HG03108 (cell line): ENCODE data around the gene AHCYL2.
"Not testable (repeated sequence)": the region's sequence is repeated elsewhere in the genome, so short reads cannot be mapped to it uniquely, and the experiment has no call there.

Source experiments
- ATAC-seq: cut with Tn5 transposase; IDR thresholded peaks from one replicate; pipeline ENCODE4 v1.9.1; 2021; ENCODE audit warnings: moderate library complexity; ENCODE audit not compliant: unreplicated experiment

AHCYL2 gene

DNA sequence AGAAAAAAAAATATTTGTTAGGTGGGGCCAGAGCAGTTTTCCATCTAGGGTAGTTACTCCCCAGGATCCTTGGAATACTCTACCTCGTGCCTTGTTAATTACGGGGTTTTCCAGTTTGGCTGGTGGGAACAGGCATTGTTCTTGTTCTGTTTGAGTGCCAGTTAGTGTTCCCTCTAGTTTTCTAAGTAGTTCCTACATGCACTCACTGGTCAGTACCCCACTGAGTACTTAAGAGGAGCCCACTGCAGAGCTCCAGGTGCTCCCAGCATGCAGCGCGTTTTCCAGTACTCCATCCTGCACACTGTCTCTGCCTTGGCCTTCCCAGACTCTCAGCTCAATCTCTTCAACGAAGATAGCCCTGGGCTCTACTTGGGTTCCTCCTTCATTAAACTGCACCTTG is 58.0 kb downstream of the AHCYL2 start:
- ATAC-seq = no peak

DNA sequence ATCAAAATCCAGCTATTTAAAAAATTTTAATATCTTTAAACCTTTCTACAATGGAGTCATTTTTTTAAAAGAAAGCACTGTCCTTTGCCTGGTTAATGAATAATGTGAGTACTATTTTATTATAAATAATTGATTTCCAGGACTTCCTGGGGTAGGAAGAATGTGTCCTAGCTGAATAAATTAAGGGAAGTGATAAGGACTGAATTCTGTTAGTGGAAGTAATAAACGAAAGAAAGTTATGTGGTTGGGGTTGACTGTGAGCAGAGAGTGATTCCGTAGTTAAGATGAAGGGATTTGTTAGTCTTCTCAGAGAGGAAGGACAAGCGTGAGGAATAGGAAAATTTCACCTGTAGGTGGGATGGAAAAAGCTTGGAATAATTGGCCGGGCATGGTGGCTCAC is 59.1 kb downstream of the AHCYL2 start:
- no peak for ATAC-seq

DNA sequence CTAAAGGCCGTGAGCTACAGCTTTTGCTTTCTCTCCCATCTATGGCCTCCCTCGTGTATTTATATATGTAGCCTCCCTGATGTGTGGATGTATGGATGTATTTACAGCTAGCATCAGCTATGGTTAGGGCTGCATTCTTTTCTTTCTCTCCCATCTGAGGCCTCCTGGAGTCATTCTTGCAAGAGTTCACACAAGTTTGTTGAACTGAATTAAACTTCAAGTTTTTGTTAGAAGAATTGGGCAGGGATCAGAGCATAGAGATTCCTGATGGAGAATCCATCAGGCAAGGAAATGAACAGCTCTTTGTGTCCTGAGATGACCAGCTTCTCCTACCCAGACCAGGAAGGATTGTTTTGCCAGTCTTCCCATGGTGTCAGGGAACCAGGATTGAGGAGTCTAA is 60.3 kb downstream of the AHCYL2 start:
- ATAC-seq = no peak

GRCh38 chr7:129292861-129293260 is 68.0 kb downstream of the AHCYL2 start:
- no peak for ATAC-seq

- no peak for ATAC-seq
Measured at GRCh38 chr7:129295015-129295423, 70.2 kb downstream of the AHCYL2 start.

DNA sequence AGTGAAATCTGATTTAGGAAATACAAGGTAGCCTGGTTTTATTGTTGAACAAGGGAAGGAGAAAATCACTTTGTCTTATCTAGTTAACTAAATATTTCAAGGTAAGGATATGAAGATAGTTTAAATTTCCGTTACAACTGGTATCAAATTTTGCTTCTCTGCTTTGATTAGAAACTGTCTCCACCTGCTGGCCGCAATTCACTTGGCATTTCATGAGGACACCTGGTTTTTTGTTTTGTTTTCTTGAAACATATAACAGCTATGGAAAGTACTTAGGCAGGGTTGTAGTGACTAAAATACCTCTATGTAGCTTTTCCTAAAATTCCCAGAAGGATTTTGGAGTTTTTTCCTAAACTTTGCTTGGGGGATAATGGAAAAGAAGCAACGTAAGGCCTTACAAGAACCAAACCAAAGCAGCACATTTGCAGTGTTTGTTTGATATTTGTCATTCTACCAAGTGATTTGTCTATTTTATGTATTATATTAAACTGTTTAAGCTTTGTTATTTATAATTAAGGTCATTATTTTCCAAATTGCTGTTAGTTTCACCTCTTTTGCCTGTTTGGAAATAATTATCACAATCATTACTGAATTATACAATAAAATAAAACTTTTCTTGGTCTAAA is 73.6 kb downstream of the AHCYL2 start:
- no peak for ATAC-seq

- ATAC-seq = no peak
Measured at GRCh38 chr7:129299889-129300288, 75.1 kb downstream of the AHCYL2 start.

GRCh38 chr7:129300299-129300698 is 75.5 kb downstream of the AHCYL2 start:
- ATAC-seq = not testable (repeated sequence)

- ATAC-seq = no peak
Measured at GRCh38 chr7:129307592-129307991, 82.8 kb downstream of the AHCYL2 start.

- no peak for ATAC-seq
Measured at GRCh38 chr7:129308047-129308446, 83.2 kb downstream of the AHCYL2 start.

DNA sequence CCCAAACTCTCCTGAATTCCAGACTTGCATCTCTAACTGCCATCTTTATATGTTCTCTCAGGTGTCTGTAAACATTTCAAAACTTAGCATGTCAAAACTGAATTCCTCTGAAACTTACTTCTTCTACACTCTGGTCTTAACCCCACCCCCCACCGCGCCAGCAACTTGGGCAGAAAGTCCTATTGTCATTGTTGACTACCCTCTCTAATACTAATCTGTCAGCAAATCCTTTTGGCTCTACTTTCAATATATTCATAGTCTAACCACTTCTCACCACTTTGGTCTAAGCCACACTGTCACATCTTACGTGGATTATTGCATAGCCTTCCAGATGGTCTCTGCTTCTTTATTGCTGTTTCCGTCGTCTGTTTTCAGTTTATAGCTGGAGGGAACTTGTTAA is 86.6 kb downstream of the AHCYL2 start:
- ATAC-seq = no peak

- no peak for ATAC-seq
Measured at GRCh38 chr7:129313282-129313681, 88.5 kb downstream of the AHCYL2 start.

GRCh38 chr7:129315960-129316359 is 91.1 kb downstream of the AHCYL2 start:
- no peak for ATAC-seq

DNA sequence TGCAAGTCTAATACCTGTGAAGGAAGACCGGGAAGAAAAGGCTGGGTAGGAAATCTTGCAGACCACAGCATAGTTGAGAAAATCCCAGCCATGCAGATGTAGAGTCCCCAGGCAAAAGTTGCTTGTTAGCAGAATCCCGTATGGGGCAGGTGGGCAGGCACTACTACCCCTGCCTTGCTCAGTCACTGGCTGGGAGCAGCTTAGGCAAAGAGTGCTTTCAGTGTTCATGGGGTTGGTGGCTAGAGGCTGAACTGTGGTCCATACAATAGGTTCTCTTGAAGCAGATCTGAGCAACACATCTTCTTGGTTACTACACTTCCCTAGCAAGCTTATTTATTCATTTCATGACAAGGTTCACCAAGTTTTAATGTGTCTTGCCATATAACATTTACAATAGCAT is 92.6 kb downstream of the AHCYL2 start:
- no peak for ATAC-seq

- ATAC-seq = no peak
Measured at GRCh38 chr7:129327076-129327475, 102.2 kb downstream of the AHCYL2 start.

DNA sequence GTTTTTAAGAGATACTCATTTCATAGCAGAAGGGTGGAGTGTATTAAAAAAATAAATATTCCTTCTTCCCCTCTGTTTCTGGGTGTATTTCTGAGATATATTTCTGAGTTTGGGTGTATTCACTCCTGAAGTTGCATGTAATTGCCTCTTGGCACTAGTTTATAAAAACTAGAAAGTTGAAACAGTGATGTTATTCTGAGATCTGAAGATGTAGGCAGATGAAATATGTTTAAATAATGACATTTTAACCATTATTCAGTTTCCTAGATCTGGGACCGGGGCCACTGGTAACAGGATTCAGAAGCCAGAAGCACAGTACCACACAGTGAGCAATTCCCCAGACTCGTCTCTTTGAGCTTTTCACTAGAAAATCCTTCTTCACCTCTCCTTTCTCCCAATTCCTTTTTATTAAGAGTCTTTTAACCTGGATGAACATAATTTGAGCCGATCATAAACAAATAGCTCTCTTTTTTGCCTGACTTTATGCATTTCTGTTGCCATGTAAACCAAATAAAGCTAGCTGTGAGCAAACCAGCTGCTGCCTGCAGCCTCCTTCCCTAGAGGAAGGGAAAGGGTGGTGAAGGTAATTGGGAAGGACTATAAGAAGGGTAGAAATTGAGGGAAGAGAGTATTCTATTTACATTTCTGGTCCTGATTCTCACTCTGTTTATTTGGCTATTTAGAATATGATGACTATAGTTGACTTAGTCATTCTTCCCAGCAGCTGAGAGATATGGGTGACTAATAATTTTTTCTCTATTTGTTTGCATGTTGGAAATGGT is 107.6 kb downstream of the AHCYL2 start:
- ATAC-seq = no peak

- ATAC-seq = no peak
Measured at GRCh38 chr7:129334473-129334872, 109.6 kb downstream of the AHCYL2 start.

GRCh38 chr7:129338450-129338849 is 113.6 kb downstream of the AHCYL2 start:
- ATAC-seq = no peak

GRCh38 chr7:129341212-129341611 is 116.4 kb downstream of the AHCYL2 start:
- ATAC-seq = no peak

- ATAC-seq = no peak
Measured at GRCh38 chr7:129341816-129342806, 117.3 kb downstream of the AHCYL2 start.

GRCh38 chr7:129343099-129343700 is 118.4 kb downstream of the AHCYL2 start:
- no peak for ATAC-seq
